M059J (cell line): ENCODE data around the gene GRK5. TPM values are rescaled to one million over a fixed set of nuclear protein-coding genes. Genes with fewer than 3 reads are reported as not detected.
"Not testable (repeated sequence)": the region's sequence is repeated elsewhere in the genome, so short reads cannot be mapped to it uniquely, and the experiment has no call there.

ENCODE experiments used
- DNase-seq: peaks from one replicate; pipeline ENCODE4 v3.0.0-alpha.2; 2012; ENCODE audit warnings: low read depth
- total RNA-seq: library from RNA; depleted of rRNA; stranded (reverse); fragments of >200 nt; shearing (Covaris generic); gene quantifications from 2 replicates; pipeline ENCODE4 v1.2.3, GENCODE V29; 2014

GRK5 gene
- total RNA-seq, 1 experiment from 2014 or later = 4.4 TPM

GRCh38 chr10:119274519-119275045, 67.2 kb downstream of the GRK5 start:
- DNase-seq = no peak

- no peak for DNase-seq
Observed at GRCh38 chr10:119275085-119275484, 67.7 kb downstream of the GRK5 start.

DNA sequence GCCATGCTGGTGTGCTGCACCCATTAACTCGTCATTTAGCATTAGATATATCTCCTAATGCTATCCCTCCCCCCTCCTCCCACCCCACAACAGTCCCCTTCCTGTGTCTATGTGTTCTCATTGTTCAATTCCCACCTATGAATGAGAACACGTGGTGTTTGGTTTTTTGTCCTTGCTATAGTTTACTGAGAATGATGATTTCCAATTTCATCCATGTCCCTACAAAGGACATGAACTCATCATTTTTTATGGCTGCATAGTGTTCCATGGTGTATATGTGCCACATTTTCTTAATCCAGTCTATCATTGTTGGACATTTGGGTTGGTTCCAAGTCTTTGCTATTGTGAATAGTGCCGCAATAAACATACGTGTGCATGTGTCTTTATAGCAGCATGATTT, 68.8 kb downstream of the GRK5 start:
- not testable (repeated sequence) for DNase-seq

GRCh38 chr10:119278126-119278709, 70.8 kb downstream of the GRK5 start:
- no peak for DNase-seq

- no peak for DNase-seq
Observed at GRCh38 chr10:119279441-119279840, 72.1 kb downstream of the GRK5 start.

GRCh38 chr10:119281581-119282071, 74.3 kb downstream of the GRK5 start:
- DNase-seq = peak; percentile 78

- no peak for DNase-seq
Observed at GRCh38 chr10:119282446-119282845, 75.1 kb downstream of the GRK5 start.

- DNase-seq = no peak
Observed at GRCh38 chr10:119283387-119283786, 76.0 kb downstream of the GRK5 start.

GRCh38 chr10:119283818-119284217, 76.4 kb downstream of the GRK5 start:
- DNase-seq = no peak

GRCh38 chr10:119284679-119285096, 77.3 kb downstream of the GRK5 start:
- no peak for DNase-seq

GRCh38 chr10:119285495-119286267, 78.3 kb downstream of the GRK5 start:
- no peak for DNase-seq

- DNase-seq = no peak
Observed at GRCh38 chr10:119286516-119286915, 79.1 kb downstream of the GRK5 start.

DNA sequence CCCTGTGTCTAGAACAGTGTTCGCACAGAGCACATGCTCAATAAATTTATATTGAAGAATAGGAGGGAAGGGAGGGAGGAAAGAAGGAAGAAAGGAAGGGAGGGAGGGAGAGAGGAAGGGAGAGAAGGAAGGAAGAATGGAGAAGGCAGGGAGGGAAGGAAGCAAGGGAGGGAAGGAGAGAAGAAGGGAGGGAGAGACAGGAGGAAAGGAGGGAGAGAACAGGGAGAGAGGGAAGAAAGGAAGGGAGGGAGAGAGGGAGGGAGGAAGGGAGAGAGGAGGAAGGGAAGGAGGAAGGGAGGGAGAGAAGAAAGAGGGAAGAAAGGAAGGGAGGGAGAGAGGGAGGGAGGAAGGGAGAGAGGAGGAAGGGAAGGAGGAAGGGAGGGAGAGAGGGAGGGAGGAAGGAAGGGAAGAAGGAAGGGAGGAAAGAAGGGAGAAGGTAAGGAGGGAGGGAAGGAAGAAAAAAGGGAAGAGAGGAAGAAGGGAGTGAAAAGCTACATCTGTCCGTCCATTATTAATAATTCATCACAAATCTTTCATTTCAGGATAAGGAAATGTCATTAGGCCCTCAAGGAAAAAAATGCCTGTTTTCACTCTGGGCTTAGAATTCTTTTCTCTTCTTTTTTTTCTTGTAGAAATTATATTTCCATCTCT, 79.7 kb downstream of the GRK5 start:
- no peak for DNase-seq

- DNase-seq = no peak
Observed at GRCh38 chr10:119288574-119289001, 81.2 kb downstream of the GRK5 start.

- no peak for DNase-seq
Observed at GRCh38 chr10:119289227-119289920, 82.0 kb downstream of the GRK5 start.

GRCh38 chr10:119290301-119291048, 83.1 kb downstream of the GRK5 start:
- no peak for DNase-seq

GRCh38 chr10:119291223-119291900, 84.0 kb downstream of the GRK5 start:
- DNase-seq = no peak

- no peak for DNase-seq
Observed at GRCh38 chr10:119292968-119293760, 85.8 kb downstream of the GRK5 start.

- peak; percentile 74 for DNase-seq
Observed at GRCh38 chr10:119296703-119297102, 89.3 kb downstream of the GRK5 start.
